SK-N-SH treated with all-trans-retinoic acid at 6 μM for 48 hours (cell line): ENCODE data around the gene PLEKHH3.

Source experiments
- ARNTL ChIP-seq: fragments of 450-650 bp; formaldehyde crosslinking; IDR thresholded peaks from 2 replicates; pipeline ENCODE4 v1.5.0; 2020; ENCODE audit warnings: low read depth, mild to moderate bottlenecking, moderate library complexity, borderline replicate concordance
- ISL1 ChIP-seq: fragments of 250-450 bp; sonication (Bioruptor Pico); IDR thresholded peaks from 2 replicates; pipeline ENCODE4 v2.1.2; 2022; ENCODE audit warnings: mild to moderate bottlenecking, moderate library complexity
- RARB ChIP-seq: fragments of 250-450 bp; sonication (Bioruptor Pico); IDR thresholded peaks from 2 replicates; pipeline ENCODE4 v1.8.0; 2021; ENCODE audit warnings: mild to moderate bottlenecking, moderate library complexity
- TCF4 ChIP-seq: fragments of 250-450 bp; sonication (Bioruptor Pico); IDR thresholded peaks from 2 replicates; pipeline ENCODE4 v1.8.0; 2021; ENCODE audit warnings: mild to moderate bottlenecking, moderate library complexity, borderline replicate concordance
- TOX ChIP-seq: fragments of 250-450 bp; sonication (Bioruptor Pico); IDR thresholded peaks from 2 replicates; pipeline ENCODE4 v1.8.0; 2021; ENCODE audit warnings: mild to moderate bottlenecking, moderate library complexity, borderline replicate concordance
- ZFP3 ChIP-seq: fragments of 250-450 bp; sonication (Bioruptor Pico); IDR thresholded peaks from 2 replicates; pipeline ENCODE4 v1.5.0; 2020; ENCODE audit warnings: mild to moderate bottlenecking, moderate library complexity
- TF ChIP-seq, protein P1 (sequence below): fragments of 250-450 bp; sonication (Bioruptor Pico); IDR thresholded peaks from 2 replicates; pipeline ENCODE4 v1.8.0; 2020; ENCODE audit warnings: mild to moderate bottlenecking, moderate library complexity, borderline replicate concordance

DNA sequence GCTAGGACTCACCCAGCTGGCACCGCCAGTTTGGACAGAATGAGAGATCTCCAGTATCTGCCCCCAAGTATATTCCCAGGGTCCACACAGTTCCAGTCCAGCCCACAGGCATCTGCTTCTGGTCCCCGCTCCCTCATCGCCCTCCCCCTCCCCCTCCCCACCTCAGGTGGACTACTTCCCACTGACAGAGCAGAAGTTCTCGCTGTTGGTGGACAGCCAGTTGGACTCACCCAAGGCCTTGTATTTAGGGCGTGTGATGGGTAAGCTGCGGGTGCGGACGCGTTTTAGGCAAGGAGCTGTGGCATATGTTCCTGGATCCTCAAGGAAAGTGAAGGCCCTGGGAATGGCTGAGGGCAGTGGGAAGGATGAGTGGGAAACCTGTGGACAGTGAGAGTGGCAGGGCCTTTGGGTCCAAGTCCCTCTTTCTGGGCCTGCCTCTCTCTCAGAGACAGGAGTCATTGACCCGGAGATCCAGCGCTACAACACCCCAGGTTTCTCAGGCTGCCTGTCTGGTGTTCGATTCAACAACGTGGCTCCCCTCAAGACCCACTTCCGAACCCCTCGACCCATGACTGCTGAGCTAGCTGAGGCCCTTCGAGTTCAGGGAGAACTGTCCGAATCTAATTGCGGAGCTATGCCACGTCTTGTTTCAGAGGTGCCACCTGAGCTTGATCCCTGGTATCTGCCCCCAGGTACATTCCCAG lies 20.5 kb upstream of the PLEKHH3 start:
- TF ChIP-seq ARNTL (CRISPR knock-in tag) (no peak), RARB (CRISPR knock-in tag) (no peak), TCF4 (CRISPR knock-in tag) (no peak), ZFP3 (CRISPR knock-in tag) (no peak), TOX (CRISPR knock-in tag) (no peak), ISL1 (no peak)
- TF ChIP-seq, protein P1, sequence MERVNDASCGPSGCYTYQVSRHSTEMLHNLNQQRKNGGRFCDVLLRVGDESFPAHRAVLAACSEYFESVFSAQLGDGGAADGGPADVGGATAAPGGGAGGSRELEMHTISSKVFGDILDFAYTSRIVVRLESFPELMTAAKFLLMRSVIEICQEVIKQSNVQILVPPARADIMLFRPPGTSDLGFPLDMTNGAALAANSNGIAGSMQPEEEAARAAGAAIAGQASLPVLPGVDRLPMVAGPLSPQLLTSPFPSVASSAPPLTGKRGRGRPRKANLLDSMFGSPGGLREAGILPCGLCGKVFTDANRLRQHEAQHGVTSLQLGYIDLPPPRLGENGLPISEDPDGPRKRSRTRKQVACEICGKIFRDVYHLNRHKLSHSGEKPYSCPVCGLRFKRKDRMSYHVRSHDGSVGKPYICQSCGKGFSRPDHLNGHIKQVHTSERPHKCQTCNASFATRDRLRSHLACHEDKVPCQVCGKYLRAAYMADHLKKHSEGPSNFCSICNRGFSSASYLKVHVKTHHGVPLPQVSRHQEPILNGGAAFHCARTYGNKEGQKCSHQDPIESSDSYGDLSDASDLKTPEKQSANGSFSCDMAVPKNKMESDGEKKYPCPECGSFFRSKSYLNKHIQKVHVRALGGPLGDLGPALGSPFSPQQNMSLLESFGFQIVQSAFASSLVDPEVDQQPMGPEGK: no peak
